Fibroblast of villous mesenchyme (primary cell): Measurements from ENCODE around the gene DERA. TPM values are rescaled to one million over a fixed set of nuclear protein-coding genes. Genes with fewer than 3 reads are reported as not detected.
"Not testable (repeated sequence)": the region's sequence is repeated elsewhere in the genome, so short reads cannot be mapped to it uniquely, and the experiment has no call there.

Experiments used
- DNase-seq: peaks from one replicate; pipeline ENCODE4 v3.0.0-alpha.2; 2010; ENCODE audit warnings: low read depth
- H3K4me3 ChIP-seq: 2 replicates; pipeline ENCODE4 v1.5.1; 2011; ENCODE audit warnings: low read depth, mild to moderate bottlenecking, low read length
- CTCF ChIP-seq: IDR thresholded peaks from 2 replicates; pipeline ENCODE4 v1.5.1; 2012; ENCODE audit warnings: low read depth, mild to moderate bottlenecking, low read length; ENCODE audit not compliant: insufficient read depth
- total RNA-seq: library from RNA; depleted of rRNA; stranded (reverse); fragments of >200 nt; gene quantifications from 2 replicates; pipeline ENCODE4 v1.2.3, GENCODE V29; 2012

DERA gene
- total RNA-seq, 1 donor: 46.2 TPM

GRCh38 chr12:15873556-15873955 is 37.6 kb upstream of the DERA start:
- no peak for TF ChIP-seq CTCF

GRCh38 chr12:15874556-15875145 is 36.5 kb upstream of the DERA start:
- H3K4me3 ChIP-seq, DNase-seq: not testable (repeated sequence)

More at GRCh38 chr12:15873556-15873955, 37.6 kb upstream of the DERA start:
- H3K4me3 ChIP-seq: no peak overlapping the region
- DNase-seq: no peak

GRCh38 chr12:15875863-15876262 is 35.3 kb upstream of the DERA start:
- no peak overlapping the region for H3K4me3 ChIP-seq
- DNase-seq: no peak
- TF ChIP-seq CTCF: no peak

- no peak for TF ChIP-seq CTCF
- DNase-seq: no peak
- H3K4me3 ChIP-seq: no peak overlapping the region
These were observed 31.7 kb upstream of the DERA start for GRCh38 chr12:15879413-15879812.

GRCh38 chr12:15880721-15881120 is 30.4 kb upstream of the DERA start:
- no peak for TF ChIP-seq CTCF
- no peak for DNase-seq
- H3K4me3 ChIP-seq: no peak overlapping the region

GRCh38 chr12:15882118-15882971 is 28.8 kb upstream of the DERA start, which contains the start of gene STRAP:
STRAP (plus strand) TSS chr12:15882387; CDS start chr12:15882708, 321 bp downstream.
- peak; percentile 99 for DNase-seq
- no peak for TF ChIP-seq CTCF
- peak within 1 kb of the TSS; percentile 98 for H3K4me3 ChIP-seq

GRCh38 chr12:15883536-15883935 is 27.6 kb upstream of the DERA start:
- DNase-seq: peak; percentile 29
- H3K4me3 ChIP-seq: peak overlapping the region; percentile 98
- TF ChIP-seq CTCF: no peak
